ENCODE results near the gene RNASE7. TPM values are rescaled to one million over a fixed set of nuclear protein-coding genes. Genes with fewer than 3 reads are reported as not detected.
A peak's percentile ranks its signal among the peaks of the same experiment; 100 is the strongest.

RNASE7 gene
- total and polyA plus RNA-seq, 9 donors: not detected

DNA sequence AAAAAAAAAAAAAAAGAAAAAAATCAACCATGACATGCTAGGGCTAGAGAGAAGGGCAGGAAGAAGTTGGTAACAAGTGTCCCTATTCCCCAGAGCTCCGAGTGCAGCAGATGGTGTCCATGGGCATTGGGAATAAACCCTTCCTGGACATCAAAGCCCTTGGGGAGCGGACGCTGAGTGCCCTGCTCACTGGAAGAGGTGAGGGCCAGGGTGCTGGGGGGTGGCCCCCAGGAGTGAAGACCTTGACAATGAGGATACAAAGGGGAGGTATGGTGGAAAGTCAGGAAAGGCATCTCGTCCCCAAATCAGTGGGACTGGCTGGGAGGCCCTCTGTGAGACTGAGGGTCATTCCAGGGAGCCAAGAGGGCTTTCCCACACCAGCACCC is 44.7 kb downstream of the RNASE7 start:
- Histone ChIP-seq H3K27ac (no peak overlapping the region), H3K4me3 (no peak overlapping the region), H3K36me3 (no peaks in the 10 kb centered on the region), H3K9me3 (no peaks in the 10 kb centered on the region), H3K4me1 (ENCODE audit: insufficient read depth) (no peaks in the 10 kb centered on the region), H3K27me3 (no peaks in the 10 kb centered on the region)
- DNase-seq: no peak
- TF ChIP-seq POLR2A (IDR thresholded peaks at IDR 0.05): no peak
- TF ChIP-seq, protein P1, sequence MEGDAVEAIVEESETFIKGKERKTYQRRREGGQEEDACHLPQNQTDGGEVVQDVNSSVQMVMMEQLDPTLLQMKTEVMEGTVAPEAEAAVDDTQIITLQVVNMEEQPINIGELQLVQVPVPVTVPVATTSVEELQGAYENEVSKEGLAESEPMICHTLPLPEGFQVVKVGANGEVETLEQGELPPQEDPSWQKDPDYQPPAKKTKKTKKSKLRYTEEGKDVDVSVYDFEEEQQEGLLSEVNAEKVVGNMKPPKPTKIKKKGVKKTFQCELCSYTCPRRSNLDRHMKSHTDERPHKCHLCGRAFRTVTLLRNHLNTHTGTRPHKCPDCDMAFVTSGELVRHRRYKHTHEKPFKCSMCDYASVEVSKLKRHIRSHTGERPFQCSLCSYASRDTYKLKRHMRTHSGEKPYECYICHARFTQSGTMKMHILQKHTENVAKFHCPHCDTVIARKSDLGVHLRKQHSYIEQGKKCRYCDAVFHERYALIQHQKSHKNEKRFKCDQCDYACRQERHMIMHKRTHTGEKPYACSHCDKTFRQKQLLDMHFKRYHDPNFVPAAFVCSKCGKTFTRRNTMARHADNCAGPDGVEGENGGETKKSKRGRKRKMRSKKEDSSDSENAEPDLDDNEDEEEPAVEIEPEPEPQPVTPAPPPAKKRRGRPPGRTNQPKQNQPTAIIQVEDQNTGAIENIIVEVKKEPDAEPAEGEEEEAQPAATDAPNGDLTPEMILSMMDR (IDR thresholded peaks at IDR 0.05): no peak
- no peak for TF ChIP-seq EP300 (IDR thresholded peaks at IDR 0.05)
- intact Hi-C loops (cut with DNase I): no loop called here
- 81 to 90% (median 84%) methylated on average over 4 of the region's 4 CpGs for WGBS, 3 donors

DNA sequence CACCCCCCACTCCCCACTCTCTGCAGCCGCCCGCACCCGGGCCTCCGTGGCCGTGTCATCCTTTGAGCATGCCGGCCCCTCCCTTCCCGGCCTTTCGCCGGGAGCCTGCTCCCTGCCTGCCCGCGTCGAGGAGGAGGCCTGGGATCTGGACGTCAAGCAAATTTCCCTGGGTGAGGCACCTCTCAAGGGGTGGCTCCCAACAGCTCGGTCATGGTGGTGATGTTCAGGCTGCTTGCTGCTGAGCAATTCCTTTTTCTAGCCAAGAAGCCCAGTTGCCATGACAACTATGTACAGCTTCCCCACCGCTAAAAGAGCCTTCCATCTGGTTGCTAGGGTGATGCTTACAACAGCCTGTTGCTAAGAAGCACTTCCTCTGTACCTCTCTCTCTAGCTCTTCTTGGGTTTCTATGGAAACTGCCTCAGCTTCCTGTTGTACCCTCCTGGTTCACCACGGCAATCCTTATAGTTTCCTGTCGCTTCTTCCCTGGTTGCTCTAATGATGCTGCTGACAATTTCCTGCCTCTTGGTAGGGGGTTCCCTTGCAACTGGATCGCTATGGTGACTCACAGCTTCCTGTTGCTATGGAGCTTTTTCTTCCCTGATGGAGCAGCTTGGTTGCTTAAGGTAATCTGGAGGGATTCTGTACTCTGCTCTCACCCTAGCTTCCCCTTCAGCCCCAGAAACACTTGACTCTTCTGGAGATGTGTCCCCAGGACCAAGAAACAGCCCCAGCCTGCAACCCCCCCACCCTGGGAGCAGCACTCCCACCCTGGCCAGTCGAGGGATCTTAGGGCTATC is 45.3 kb downstream of the RNASE7 start:
- TF ChIP-seq POLR2A (IDR thresholded peaks at IDR 0.05) (no peak), EP300 (IDR thresholded peaks at IDR 0.05) (no peak)
- TF ChIP-seq, protein P1 (IDR thresholded peaks at IDR 0.05): no peak
- 37 to 42% (median 39%) methylated on average over 19 of the region's 19 CpGs for WGBS, 3 donors

GRCh38 chr14:21088687-21089086 is 46.5 kb downstream of the RNASE7 start:
- Histone ChIP-seq H3K9me3 (no peaks in the 10 kb centered on the region), H3K27ac (no peak overlapping the region), H3K27me3 (no peaks in the 10 kb centered on the region), H3K4me1 (ENCODE audit: insufficient read depth) (no peaks in the 10 kb centered on the region), H3K36me3 (no peaks in the 10 kb centered on the region), H3K4me3 (no peak overlapping the region)
- 68 to 73% (median 71%) methylated on average over 4 of the region's 4 CpGs for WGBS, 3 donors
- peak in 1 of 5 donors; percentile 10 for DNase-seq
- TF ChIP-seq POLR2A (IDR thresholded peaks at IDR 0.05) (no peak), EP300 (IDR thresholded peaks at IDR 0.05) (no peak)
- TF ChIP-seq, protein P1 (IDR thresholded peaks at IDR 0.05): no peak
- intact Hi-C loops (cut with DNase I): no loop called here

More for the DNA sequence above, 45.3 kb downstream of the RNASE7 start:
- Histone ChIP-seq H3K36me3 (no peaks in the 10 kb centered on the region), H3K27me3 (no peaks in the 10 kb centered on the region), H3K9me3 (no peaks in the 10 kb centered on the region), H3K4me3 (no peak overlapping the region), H3K4me1 (ENCODE audit: insufficient read depth) (no peaks in the 10 kb centered on the region), H3K27ac (no peak overlapping the region)
- DNase-seq: peak in 1 of 5 donors; percentile 24
- intact Hi-C loops (cut with DNase I): no loop called here

DNA sequence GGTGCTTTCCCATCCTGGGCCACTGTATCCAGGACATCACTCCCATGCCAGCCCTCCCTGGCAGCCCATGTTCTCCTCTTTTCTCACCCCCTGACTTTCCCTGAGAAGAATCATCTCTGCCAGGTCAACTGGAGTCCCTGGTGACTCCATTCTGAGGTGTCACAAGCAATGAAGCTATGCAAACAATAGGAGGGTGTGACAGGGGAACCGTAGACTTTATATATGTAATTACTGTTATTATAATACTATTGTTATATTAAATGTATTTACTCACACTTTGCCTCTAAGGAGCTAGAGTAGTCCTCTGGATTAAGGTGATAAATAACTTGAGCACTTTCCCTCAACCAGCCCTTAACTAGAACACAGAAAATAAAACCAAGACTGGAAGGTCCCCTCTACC is 47.1 kb downstream of the RNASE7 start:
- Histone ChIP-seq H3K9me3 (no peaks in the 10 kb centered on the region), H3K4me3 (no peak overlapping the region), H3K27ac (no peak overlapping the region), H3K4me1 (ENCODE audit: insufficient read depth) (no peaks in the 10 kb centered on the region), H3K27me3 (no peaks in the 10 kb centered on the region), H3K36me3 (no peaks in the 10 kb centered on the region)
- 59 to 61% (median 59%) methylated on average over 1 of the region's 1 CpG for WGBS, 3 donors
- no peak for TF ChIP-seq POLR2A (IDR thresholded peaks at IDR 0.05)
- TF ChIP-seq, protein P1 (IDR thresholded peaks at IDR 0.05): no peak
- no peak for TF ChIP-seq EP300 (IDR thresholded peaks at IDR 0.05)
- intact Hi-C loops (cut with DNase I): no loop called here
- DNase-seq: no peak
